Activated CD8-positive, alpha-beta T cell treated with anti-CD3 and anti-CD28 coated beads for 36 hours (primary cell): Measurements from ENCODE around the gene XXYLT1. TPM values are rescaled to one million over a fixed set of nuclear protein-coding genes. Genes with fewer than 3 reads are reported as not detected.

Source experiments
- ATAC-seq: fragments of 200-7000 bp; cut with Tn5 transposase; one replicate; pipeline ENCODE4 v1.10.0; 2021; ENCODE audit warnings: mild to moderate bottlenecking, moderate library complexity
- CTCF ChIA-PET: fragments of 350-600 bp; sonication (Branson Sonifier 250); formaldehyde crosslinking; loops from one replicate; lab custom pipeline; 2021; ENCODE audit warnings: antibody characterized with exemption; lab: Charles Lee
- POLR2A ChIA-PET: fragments of 350-600 bp; sonication (Branson Sonifier 250); formaldehyde crosslinking; loops from one replicate; lab custom pipeline; 2021; ENCODE audit warnings: antibody characterized with exemption; lab: Charles Lee
- DNase-seq: peaks from one replicate; pipeline ENCODE4 v3.0.0-alpha.2; 2020
- H3K27ac Mint-ChIP-seq: one replicate; pipeline ENCODE4 v1.8.0; 2021; ENCODE audit warnings: mild to moderate bottlenecking, mixed read lengths
- H3K27me3 Mint-ChIP-seq: one replicate; pipeline ENCODE4 v1.8.0; 2021; ENCODE audit warnings: mixed read lengths
- H3K36me3 Mint-ChIP-seq: one replicate; pipeline ENCODE4 v1.8.0; 2021; ENCODE audit warnings: low read depth, mixed read lengths
- H3K4me1 Mint-ChIP-seq: one replicate; pipeline ENCODE4 v1.8.0; 2021; ENCODE audit warnings: low read depth, mixed read lengths
- H3K4me3 Mint-ChIP-seq: one replicate; pipeline ENCODE4 v1.8.0; 2021; ENCODE audit warnings: mild to moderate bottlenecking, moderate library complexity, mixed read lengths
- H3K9me3 Mint-ChIP-seq: one replicate; pipeline ENCODE4 v1.8.0; 2021; ENCODE audit warnings: mixed read lengths
- intact Hi-C: fragments of 100-400 bp; cut with micrococcal nuclease; formaldehyde crosslinking; loops from one replicate; pipeline ENCODE4 v1.10.0; 2022
- total RNA-seq, 2 experiments: library from RNA; stranded (reverse); gene quantifications; one replicate each; pipeline ENCODE4 v1.2.3, GENCODE V29; 2021
- TF ChIP-seq, protein P1 (sequence below): fragments of 200-600 bp; IDR thresholded peaks from one replicate; pipeline ENCODE4 v1.8.0; 2022; ENCODE audit warnings: antibody characterized with exemption, mild to moderate bottlenecking

The XXYLT1 gene
- total RNA-seq, 2 experiments from 2014 or later = 8.4 to 9.6 TPM

DNA sequence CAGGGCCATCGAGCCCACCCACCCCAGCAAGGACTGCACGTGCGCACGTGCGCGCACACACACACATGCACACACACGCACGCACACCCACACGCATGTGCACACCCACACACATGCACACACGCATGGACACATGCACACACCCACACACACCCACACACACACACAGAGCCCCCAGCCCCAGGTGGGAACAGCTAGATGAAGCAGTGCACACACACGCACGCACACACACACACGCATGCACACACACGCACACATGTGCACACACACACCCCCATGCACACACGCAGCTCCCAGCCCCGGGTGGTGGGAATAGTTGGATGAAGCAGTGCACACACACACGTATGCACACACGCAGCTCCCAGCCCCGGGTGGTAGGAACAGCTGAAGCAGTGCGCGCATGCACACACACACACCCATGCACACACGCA is 158.6 kb downstream of the XXYLT1 start:
- no peaks in the 10 kb centered on the region for H3K27me3 Mint-ChIP-seq
- DNase-seq (no peak), ATAC-seq (no peak)
- ChIA-PET CTCF (interaction anchor here (1.0 to 1.3 kb wide), 2 partner anchors 7 to 147 kb away, joined by 4 read pairs; no protein-coding TSS in a partner anchor), POLR2A (interaction anchor here (1.1 kb wide), 1 partner anchor 22 kb away, joined by 4 read pairs; no protein-coding TSS in a partner anchor)
- H3K27ac Mint-ChIP-seq = no peak overlapping the region
- H3K36me3 Mint-ChIP-seq = no peaks in the 10 kb centered on the region
- H3K4me3 Mint-ChIP-seq = no peak overlapping the region
- intact Hi-C loops = no loop called here
- no peaks in the 10 kb centered on the region for H3K9me3 Mint-ChIP-seq
- TF ChIP-seq, protein P1, sequence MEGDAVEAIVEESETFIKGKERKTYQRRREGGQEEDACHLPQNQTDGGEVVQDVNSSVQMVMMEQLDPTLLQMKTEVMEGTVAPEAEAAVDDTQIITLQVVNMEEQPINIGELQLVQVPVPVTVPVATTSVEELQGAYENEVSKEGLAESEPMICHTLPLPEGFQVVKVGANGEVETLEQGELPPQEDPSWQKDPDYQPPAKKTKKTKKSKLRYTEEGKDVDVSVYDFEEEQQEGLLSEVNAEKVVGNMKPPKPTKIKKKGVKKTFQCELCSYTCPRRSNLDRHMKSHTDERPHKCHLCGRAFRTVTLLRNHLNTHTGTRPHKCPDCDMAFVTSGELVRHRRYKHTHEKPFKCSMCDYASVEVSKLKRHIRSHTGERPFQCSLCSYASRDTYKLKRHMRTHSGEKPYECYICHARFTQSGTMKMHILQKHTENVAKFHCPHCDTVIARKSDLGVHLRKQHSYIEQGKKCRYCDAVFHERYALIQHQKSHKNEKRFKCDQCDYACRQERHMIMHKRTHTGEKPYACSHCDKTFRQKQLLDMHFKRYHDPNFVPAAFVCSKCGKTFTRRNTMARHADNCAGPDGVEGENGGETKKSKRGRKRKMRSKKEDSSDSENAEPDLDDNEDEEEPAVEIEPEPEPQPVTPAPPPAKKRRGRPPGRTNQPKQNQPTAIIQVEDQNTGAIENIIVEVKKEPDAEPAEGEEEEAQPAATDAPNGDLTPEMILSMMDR = no peak
- H3K4me1 Mint-ChIP-seq = no peaks in the 10 kb centered on the region

DNA sequence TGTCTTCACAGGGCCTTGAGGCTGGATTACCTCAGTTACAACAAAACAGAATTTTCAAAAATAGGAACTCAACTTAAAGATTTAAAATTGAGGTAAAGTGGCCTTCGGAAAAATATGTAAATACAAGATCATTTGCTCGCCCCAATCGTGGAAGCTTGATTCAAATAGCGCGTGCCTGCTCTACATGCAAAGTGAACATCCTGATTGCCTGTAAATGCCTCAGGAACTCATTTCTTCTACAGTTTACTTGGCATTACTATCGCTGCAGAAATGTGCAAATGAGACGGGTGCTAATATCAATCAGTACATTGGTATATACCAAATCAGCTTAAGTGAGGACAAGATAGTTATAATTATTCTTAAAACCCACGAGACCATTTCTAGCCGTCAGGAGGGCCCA is 159.2 kb downstream of the XXYLT1 start:
- TF ChIP-seq, protein P1 = no peak
- intact Hi-C loops = no loop called here
- ATAC-seq (no peak), DNase-seq (no peak)
- CTCF ChIA-PET = interaction anchor here (0.9 kb wide), 1 partner anchor 12 kb away, joined by 3 read pairs; no protein-coding TSS in a partner anchor
- POLR2A ChIA-PET = interaction anchor here (1.1 kb wide), 1 partner anchor 22 kb away, joined by 4 read pairs; no protein-coding TSS in a partner anchor
- H3K4me1 Mint-ChIP-seq = no peaks in the 10 kb centered on the region
- H3K27ac Mint-ChIP-seq = no peak overlapping the region
- no peaks in the 10 kb centered on the region for H3K27me3 Mint-ChIP-seq
- H3K36me3 Mint-ChIP-seq = no peaks in the 10 kb centered on the region
- H3K9me3 Mint-ChIP-seq = no peaks in the 10 kb centered on the region
- no peak overlapping the region for H3K4me3 Mint-ChIP-seq

DNA sequence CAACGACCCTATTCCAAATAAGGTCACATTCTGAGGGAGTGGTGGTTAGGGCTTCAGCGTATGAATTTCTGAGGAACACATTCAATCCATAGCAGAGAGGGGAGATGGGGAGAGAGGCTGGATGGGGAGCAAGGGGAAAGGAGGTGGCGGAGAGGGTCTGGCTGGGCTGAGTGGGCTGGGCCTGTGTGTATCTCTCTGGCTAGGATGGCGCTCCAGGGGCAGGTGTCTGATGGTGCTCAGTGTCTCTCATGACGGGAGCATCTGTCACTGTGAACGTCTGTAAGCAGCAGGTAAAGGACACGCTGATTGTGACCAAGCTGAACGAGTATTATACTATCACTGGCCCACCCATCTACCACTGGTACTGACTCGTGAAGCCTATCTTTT is 159.6 kb downstream of the XXYLT1 start:
- TF ChIP-seq, protein P1 = no peak
- DNase-seq (no peak), ATAC-seq (no peak)
- Mint-ChIP-seq H3K36me3 (no peaks in the 10 kb centered on the region), H3K27me3 (no peaks in the 10 kb centered on the region), H3K4me1 (peaks cover under 1% of the 10 kb centered on the region), H3K4me3 (no peak overlapping the region), H3K9me3 (no peaks in the 10 kb centered on the region), H3K27ac (no peak overlapping the region)
- ChIA-PET POLR2A (interaction anchor here (1.1 kb wide), 1 partner anchor 23 kb away, joined by 4 read pairs; no protein-coding TSS in a partner anchor), CTCF (interaction anchor here (0.9 kb wide), 1 partner anchor 12 kb away, joined by 3 read pairs; no protein-coding TSS in a partner anchor)
- intact Hi-C loops = no loop called here

DNA sequence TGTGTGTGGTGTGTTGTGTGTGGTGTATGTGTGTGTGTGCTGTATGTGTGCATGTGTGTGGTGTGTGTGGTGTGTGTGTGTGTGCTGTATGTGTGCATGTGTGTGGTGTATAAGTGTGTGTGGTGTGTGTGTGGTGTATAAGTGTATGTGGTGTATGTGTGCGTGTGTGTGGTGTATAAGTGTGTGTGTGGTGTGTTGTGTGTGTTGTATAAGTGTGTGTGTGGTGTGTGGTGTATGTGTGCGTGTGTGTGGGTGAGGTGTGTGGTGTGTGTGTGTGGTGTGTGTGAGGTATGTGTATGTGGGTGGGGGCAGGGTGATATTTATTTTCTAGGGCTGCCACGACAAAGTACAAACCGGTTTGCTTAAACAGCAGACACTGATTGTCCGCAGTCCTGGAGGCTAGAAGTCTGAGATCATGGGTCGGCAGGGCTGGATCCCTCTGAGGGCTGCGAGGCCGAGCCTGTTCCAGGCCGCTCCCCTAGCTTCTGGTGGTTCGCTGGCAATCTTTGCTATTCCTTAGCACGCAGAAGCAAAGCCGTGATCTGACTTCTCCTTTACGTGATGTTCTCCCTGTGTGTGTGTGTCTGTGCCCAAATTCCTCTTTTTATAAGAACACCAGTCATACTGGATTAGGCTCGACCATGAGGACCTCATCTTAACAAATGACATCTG is 160.2 kb downstream of the XXYLT1 start:
- intact Hi-C loops = no loop called here
- CTCF ChIA-PET = no interaction called here
- H3K4me3 Mint-ChIP-seq = no peak overlapping the region

More for the DNA sequence above, 160.2 kb downstream of the XXYLT1 start:
- TF ChIP-seq, protein P1 = no peak
- H3K27ac Mint-ChIP-seq = no peak overlapping the region
- DNase-seq (no peak), ATAC-seq (no peak)
- H3K9me3 Mint-ChIP-seq = no peaks in the 10 kb centered on the region
- H3K4me1 Mint-ChIP-seq = peaks cover 4% of the 10 kb centered on the region
- H3K27me3 Mint-ChIP-seq = no peaks in the 10 kb centered on the region
- POLR2A ChIA-PET = no interaction called here
- no peaks in the 10 kb centered on the region for H3K36me3 Mint-ChIP-seq
